Measurements from ENCODE around the gene DIDO1. TPM values are rescaled to one million over a fixed set of nuclear protein-coding genes. Genes with fewer than 3 reads are reported as not detected.

Gene DIDO1
- total and polyA plus RNA-seq, 2 of the 13 experiments (the other 11 are each of a cell fraction or from before 2014, with no cell fraction given), result 75.0 to 75.1 TPM

DNA sequence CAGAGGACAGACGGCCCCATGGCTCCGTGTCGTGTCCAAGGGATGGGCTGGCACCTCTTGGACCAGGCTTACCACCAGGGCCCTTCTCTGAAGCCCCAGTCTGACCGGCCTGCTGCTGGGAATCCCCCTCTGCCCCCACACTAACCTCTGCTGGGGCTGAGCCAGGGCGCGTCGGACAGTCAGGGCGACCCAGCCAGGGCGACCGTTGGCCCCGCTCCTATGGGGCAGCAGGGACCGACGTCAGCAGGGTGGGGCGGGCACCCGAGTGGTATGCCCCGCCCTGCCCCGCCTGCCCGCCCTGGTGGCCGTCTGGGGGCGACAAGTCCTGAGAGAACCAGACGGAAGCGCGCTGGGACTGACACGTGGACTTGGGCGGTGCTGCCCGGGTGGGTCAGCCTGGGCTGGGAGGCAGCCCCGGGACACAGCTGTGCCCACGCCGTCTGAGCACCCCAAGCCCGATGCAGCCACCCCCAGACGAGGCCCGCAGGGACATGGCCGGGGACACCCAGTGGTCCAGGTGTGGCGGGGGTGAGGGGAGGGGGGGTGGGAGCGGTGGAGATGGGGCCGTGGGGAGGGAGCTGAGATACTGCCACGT, 26.2 kb upstream of the DIDO1 start, which contains the start of gene SLC17A9 (continued):
- TF ChIP-seq, protein P1, sequence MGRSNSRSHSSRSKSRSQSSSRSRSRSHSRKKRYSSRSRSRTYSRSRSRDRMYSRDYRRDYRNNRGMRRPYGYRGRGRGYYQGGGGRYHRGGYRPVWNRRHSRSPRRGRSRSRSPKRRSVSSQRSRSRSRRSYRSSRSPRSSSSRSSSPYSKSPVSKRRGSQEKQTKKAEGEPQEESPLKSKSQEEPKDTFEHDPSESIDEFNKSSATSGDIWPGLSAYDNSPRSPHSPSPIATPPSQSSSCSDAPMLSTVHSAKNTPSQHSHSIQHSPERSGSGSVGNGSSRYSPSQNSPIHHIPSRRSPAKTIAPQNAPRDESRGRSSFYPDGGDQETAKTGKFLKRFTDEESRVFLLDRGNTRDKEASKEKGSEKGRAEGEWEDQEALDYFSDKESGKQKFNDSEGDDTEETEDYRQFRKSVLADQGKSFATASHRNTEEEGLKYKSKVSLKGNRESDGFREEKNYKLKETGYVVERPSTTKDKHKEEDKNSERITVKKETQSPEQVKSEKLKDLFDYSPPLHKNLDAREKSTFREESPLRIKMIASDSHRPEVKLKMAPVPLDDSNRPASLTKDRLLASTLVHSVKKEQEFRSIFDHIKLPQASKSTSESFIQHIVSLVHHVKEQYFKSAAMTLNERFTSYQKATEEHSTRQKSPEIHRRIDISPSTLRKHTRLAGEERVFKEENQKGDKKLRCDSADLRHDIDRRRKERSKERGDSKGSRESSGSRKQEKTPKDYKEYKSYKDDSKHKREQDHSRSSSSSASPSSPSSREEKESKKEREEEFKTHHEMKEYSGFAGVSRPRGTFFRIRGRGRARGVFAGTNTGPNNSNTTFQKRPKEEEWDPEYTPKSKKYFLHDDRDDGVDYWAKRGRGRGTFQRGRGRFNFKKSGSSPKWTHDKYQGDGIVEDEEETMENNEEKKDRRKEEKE (IDR thresholded peaks at IDR 0.05), result no peak
- TF ChIP-seq KLF13 (CRISPR knock-in tag; IDR thresholded peaks at IDR 0.05) (no peak), HNF4G (IDR thresholded peaks at IDR 0.05; ENCODE audit: borderline replicate concordance, low read depth, low read length) (peak; percentile 69), HNF4G (CRISPR knock-in tag; IDR thresholded peaks at IDR 0.05; ENCODE audit: borderline replicate concordance, low read depth) (peak; percentile 84), SPEN (CRISPR knock-in tag; IDR thresholded peaks at IDR 0.05; ENCODE audit: low read depth) (peak; percentile 94), ZNF772 (CRISPR knock-in tag; IDR thresholded peaks at IDR 0.05) (peak; percentile 98), BCL6 (CRISPR knock-in tag; IDR thresholded peaks at IDR 0.05) (peak; percentile 72), IRF2 (CRISPR knock-in tag; IDR thresholded peaks at IDR 0.05) (peak; percentile 91), ZNF570 (CRISPR knock-in tag; IDR thresholded peaks at IDR 0.05; ENCODE audit: borderline replicate concordance) (no peak), ZKSCAN8 (CRISPR knock-in tag; IDR thresholded peaks at IDR 0.05; ENCODE audit: borderline replicate concordance) (peak; percentile 89; the same call in 1 of the 2 replicates), FOSL1 (CRISPR knock-in tag; IDR thresholded peaks at IDR 0.05; ENCODE audit: borderline replicate concordance) (peak; percentile 17; the same call in 1 of the 2 replicates), ZNF20 (CRISPR knock-in tag; IDR thresholded peaks at IDR 0.05) (no peak), ZNF792 (CRISPR knock-in tag; IDR thresholded peaks at IDR 0.05) (peak; percentile 95), ESRRA (CRISPR knock-in tag; IDR thresholded peaks at IDR 0.05; ENCODE audit: low read depth) (peak; percentile 16; the same call in 1 of the 2 replicates), CBX1 (IDR thresholded peaks at IDR 0.05; ENCODE audit: low read depth) (peak; percentile 75), ZNF790 (CRISPR knock-in tag; IDR thresholded peaks at IDR 0.05; ENCODE audit: borderline replicate concordance) (peak; percentile 99), ZNF878 (CRISPR knock-in tag; IDR thresholded peaks at IDR 0.05) (no peak)
- TF ChIP-seq, protein P2, sequence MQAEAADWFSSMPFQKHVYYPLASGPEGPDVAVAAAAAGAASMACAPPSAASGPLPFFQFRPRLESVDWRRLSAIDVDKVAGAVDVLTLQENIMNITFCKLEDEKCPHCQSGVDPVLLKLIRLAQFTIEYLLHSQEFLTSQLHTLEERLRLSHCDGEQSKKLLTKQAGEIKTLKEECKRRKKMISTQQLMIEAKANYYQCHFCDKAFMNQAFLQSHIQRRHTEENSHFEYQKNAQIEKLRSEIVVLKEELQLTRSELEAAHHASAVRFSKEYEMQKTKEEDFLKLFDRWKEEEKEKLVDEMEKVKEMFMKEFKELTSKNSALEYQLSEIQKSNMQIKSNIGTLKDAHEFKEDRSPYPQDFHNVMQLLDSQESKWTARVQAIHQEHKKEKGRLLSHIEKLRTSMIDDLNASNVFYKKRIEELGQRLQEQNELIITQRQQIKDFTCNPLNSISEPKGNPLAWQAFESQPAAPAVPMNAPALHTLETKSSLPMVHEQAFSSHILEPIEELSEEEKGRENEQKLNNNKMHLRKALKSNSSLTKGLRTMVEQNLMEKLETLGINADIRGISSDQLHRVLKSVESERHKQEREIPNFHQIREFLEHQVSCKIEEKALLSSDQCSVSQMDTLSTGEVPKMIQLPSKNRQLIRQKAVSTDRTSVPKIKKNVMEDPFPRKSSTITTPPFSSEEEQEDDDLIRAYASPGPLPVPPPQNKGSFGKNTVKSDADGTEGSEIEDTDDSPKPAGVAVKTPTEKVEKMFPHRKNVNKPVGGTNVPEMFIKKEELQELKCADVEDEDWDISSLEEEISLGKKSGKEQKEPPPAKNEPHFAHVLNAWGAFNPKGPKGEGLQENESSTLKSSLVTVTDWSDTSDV (CRISPR knock-in tag; IDR thresholded peaks at IDR 0.05), result peak; percentile 67; the same call in 1 of the 2 replicates
- TF ChIP-seq, protein P3, sequence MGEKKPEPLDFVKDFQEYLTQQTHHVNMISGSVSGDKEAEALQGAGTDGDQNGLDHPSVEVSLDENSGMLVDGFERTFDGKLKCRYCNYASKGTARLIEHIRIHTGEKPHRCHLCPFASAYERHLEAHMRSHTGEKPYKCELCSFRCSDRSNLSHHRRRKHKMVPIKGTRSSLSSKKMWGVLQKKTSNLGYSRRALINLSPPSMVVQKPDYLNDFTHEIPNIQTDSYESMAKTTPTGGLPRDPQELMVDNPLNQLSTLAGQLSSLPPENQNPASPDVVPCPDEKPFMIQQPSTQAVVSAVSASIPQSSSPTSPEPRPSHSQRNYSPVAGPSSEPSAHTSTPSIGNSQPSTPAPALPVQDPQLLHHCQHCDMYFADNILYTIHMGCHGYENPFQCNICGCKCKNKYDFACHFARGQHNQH (CRISPR knock-in tag; IDR thresholded peaks at IDR 0.05), result peak; percentile 85
- TF ChIP-seq, protein P4, sequence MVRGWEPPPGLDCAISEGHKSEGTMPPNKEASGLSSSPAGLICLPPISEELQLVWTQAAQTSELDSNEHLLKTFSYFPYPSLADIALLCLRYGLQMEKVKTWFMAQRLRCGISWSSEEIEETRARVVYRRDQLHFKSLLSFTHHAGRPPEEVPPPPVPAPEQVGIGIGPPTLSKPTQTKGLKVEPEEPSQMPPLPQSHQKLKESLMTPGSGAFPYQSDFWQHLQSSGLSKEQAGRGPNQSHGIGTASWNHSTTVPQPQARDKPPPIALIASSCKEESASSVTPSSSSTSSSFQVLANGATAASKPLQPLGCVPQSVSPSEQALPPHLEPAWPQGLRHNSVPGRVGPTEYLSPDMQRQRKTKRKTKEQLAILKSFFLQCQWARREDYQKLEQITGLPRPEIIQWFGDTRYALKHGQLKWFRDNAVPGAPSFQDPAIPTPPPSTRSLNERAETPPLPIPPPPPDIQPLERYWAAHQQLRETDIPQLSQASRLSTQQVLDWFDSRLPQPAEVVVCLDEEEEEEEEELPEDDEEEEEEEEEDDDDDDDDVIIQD (CRISPR knock-in tag; IDR thresholded peaks at IDR 0.05; ENCODE audit: low read depth), result no peak; the same call in 1 of the 2 replicates

Data from HepG2 (cell line).